NT2/D1 (cell line): ENCODE measurements around the gene TFF2.

Experiments
- SUZ12 ChIP-seq: IDR thresholded peaks from 2 replicates; pipeline ENCODE4 v1.6.1; 2011; ENCODE audit not compliant: insufficient read length, insufficient read depth; ENCODE audit errors: extremely low read depth
- YY1 ChIP-seq: IDR thresholded peaks from 2 replicates; pipeline ENCODE4 v1.6.1; 2011; ENCODE audit not compliant: insufficient read length, insufficient read depth
- ZNF274 ChIP-seq: IDR thresholded peaks from 2 replicates; pipeline ENCODE4 v1.6.1; 2011; ENCODE audit warnings: mild to moderate bottlenecking, low read depth, low read length

- TF ChIP-seq ZNF274 (no peak), YY1 (no peak), SUZ12 (no peak)
Observed at GRCh38 chr21:42348762-42349161, 2.0 kb downstream of the TFF2 start.
